WTC11 (cell line): ENCODE data around the gene SLC16A10.

Source experiments
- ETV6 ChIP-seq: sonication (generic); formaldehyde crosslinking; IDR thresholded peaks from 2 replicates; pipeline ENCODE4 v1.8.1; 2022; ENCODE audit warnings: mild to moderate bottlenecking, missing genetic modification reagents
- TP53 ChIP-seq: sonication (generic); formaldehyde crosslinking; IDR thresholded peaks from 2 replicates; pipeline ENCODE4 v1.8.1; 2023; ENCODE audit warnings: mild to moderate bottlenecking, missing genetic modification reagents
- TF ChIP-seq, protein P1 (sequence below): fragments of 200-600 bp; IDR thresholded peaks from 2 replicates; pipeline ENCODE4 v1.8.0; 2022; ENCODE audit warnings: antibody characterized with exemption
- TF ChIP-seq, protein P2 (sequence below): sonication (generic); formaldehyde crosslinking; IDR thresholded peaks from 2 replicates; pipeline ENCODE4 v1.8.1; 2022; ENCODE audit warnings: mild to moderate bottlenecking, missing genetic modification reagents, moderate library complexity, borderline replicate concordance

GRCh38 chr6:111222341-111222740, 135.0 kb downstream of the SLC16A10 start:
- TF ChIP-seq, protein P1, sequence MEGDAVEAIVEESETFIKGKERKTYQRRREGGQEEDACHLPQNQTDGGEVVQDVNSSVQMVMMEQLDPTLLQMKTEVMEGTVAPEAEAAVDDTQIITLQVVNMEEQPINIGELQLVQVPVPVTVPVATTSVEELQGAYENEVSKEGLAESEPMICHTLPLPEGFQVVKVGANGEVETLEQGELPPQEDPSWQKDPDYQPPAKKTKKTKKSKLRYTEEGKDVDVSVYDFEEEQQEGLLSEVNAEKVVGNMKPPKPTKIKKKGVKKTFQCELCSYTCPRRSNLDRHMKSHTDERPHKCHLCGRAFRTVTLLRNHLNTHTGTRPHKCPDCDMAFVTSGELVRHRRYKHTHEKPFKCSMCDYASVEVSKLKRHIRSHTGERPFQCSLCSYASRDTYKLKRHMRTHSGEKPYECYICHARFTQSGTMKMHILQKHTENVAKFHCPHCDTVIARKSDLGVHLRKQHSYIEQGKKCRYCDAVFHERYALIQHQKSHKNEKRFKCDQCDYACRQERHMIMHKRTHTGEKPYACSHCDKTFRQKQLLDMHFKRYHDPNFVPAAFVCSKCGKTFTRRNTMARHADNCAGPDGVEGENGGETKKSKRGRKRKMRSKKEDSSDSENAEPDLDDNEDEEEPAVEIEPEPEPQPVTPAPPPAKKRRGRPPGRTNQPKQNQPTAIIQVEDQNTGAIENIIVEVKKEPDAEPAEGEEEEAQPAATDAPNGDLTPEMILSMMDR: no peak
- TF ChIP-seq TP53: no peak
- TF ChIP-seq, protein P2, sequence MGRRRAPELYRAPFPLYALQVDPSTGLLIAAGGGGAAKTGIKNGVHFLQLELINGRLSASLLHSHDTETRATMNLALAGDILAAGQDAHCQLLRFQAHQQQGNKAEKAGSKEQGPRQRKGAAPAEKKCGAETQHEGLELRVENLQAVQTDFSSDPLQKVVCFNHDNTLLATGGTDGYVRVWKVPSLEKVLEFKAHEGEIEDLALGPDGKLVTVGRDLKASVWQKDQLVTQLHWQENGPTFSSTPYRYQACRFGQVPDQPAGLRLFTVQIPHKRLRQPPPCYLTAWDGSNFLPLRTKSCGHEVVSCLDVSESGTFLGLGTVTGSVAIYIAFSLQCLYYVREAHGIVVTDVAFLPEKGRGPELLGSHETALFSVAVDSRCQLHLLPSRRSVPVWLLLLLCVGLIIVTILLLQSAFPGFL (CRISPR knock-in tag): no peak
- no peak for TF ChIP-seq ETV6 (CRISPR knock-in tag)
